ENCODE measurements around the gene RAP1GAP.

RAP1GAP gene

DNA sequence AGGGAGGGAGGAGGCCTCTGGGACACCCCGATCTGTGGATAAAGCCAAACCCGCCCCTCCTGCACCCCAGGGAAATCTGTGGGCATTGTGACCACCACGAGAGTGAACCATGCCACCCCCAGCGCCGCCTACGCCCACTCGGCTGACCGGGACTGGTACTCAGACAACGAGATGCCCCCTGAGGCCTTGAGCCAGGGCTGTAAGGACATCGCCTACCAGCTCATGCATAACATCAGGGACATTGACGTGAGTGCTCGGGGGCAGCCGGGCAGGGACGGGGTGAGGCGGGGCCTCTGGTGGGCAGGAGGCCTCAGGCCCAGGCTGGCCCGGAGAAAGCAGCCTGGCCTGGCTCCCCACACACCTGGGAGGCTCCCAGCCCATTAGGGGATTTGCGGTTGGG, 105.2 kb downstream of the RAP1GAP start:
- Histone ChIP-seq H3K9me3 (ENCODE audit: insufficient read depth, low read depth, low read length) (no peaks in the 10 kb centered on the region), H4K20me1 (ENCODE audit: insufficient read depth, low read length, poor library complexity, severe bottlenecking) (no peaks in the 10 kb centered on the region), H3K27me3 (ENCODE audit: insufficient read depth, low read length, poor library complexity, severe bottlenecking) (no peaks in the 10 kb centered on the region), H3K4me2 (ENCODE audit: low read depth, low read length, poor library complexity, severe bottlenecking) (no peak overlapping the region), H3K36me3 (ENCODE audit: insufficient read depth, low read length) (no peaks in the 10 kb centered on the region), H3K9ac (ENCODE audit: low read depth, low read length, poor library complexity, severe bottlenecking) (no peak overlapping the region), H3K79me2 (ENCODE audit: insufficient read depth, low read length) (no peaks in the 10 kb centered on the region), H3K4me3 (ENCODE audit: low read length, poor library complexity, severe bottlenecking) (no peak overlapping the region), H3K4me1 (ENCODE audit: insufficient read depth, low read length, poor library complexity, severe bottlenecking) (no peaks in the 10 kb centered on the region), H2AFZ (ENCODE audit: low read length) (no peak overlapping the region), H3K9me2 (replicated peaks; ENCODE audit: low read depth, low read length) (no peaks in the 10 kb centered on the region), H3F3A (ENCODE audit: low read depth) (no peaks in the 10 kb centered on the region)
- TF ChIP-seq EZH2phosphoT487 (IDR thresholded peaks at IDR 0.05; ENCODE audit: borderline replicate concordance): no peak
- TF ChIP-seq, protein P1, sequence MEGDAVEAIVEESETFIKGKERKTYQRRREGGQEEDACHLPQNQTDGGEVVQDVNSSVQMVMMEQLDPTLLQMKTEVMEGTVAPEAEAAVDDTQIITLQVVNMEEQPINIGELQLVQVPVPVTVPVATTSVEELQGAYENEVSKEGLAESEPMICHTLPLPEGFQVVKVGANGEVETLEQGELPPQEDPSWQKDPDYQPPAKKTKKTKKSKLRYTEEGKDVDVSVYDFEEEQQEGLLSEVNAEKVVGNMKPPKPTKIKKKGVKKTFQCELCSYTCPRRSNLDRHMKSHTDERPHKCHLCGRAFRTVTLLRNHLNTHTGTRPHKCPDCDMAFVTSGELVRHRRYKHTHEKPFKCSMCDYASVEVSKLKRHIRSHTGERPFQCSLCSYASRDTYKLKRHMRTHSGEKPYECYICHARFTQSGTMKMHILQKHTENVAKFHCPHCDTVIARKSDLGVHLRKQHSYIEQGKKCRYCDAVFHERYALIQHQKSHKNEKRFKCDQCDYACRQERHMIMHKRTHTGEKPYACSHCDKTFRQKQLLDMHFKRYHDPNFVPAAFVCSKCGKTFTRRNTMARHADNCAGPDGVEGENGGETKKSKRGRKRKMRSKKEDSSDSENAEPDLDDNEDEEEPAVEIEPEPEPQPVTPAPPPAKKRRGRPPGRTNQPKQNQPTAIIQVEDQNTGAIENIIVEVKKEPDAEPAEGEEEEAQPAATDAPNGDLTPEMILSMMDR (conservative IDR thresholded peaks at IDR 0.05; ENCODE audit: low read length): no peak

DNA sequence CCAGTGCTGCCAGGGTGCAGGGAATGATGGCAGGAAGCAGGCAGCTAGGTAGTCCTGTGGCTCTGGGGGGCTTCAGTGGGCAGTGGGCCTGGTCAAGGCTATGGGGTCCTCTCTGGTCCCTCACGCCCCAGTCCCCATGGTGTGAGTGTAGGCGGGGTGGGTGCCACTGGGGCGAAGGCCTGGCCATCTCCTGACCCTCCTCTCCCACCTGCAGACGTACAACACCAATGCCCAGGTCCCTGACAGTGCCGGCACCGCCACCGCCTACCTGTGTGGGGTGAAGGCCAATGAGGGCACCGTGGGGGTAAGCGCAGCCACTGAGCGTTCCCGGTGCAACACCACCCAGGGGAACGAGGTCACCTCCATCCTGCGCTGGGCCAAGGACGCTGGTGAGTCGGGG, 106.3 kb downstream of the RAP1GAP start:
- H3K27me3 ChIP-seq (ENCODE audit: insufficient read depth, low read length, poor library complexity, severe bottlenecking): no peaks in the 10 kb centered on the region
- H3K9me3 ChIP-seq (ENCODE audit: insufficient read depth, low read depth, low read length): no peaks in the 10 kb centered on the region
- no peaks in the 10 kb centered on the region for H3K4me1 ChIP-seq (ENCODE audit: insufficient read depth, low read length, poor library complexity, severe bottlenecking)
- H3K9ac ChIP-seq (ENCODE audit: low read depth, low read length, poor library complexity, severe bottlenecking): no peak overlapping the region
- H2AFZ ChIP-seq (ENCODE audit: low read length): no peak overlapping the region
- H3F3A ChIP-seq (ENCODE audit: low read depth): no peaks in the 10 kb centered on the region
- no peaks in the 10 kb centered on the region for H3K9me2 ChIP-seq (replicated peaks; ENCODE audit: low read depth, low read length)
- no peaks in the 10 kb centered on the region for H3K36me3 ChIP-seq (ENCODE audit: insufficient read depth, low read length)
- no peak overlapping the region for H3K4me3 ChIP-seq (ENCODE audit: low read length, poor library complexity, severe bottlenecking)
- no peak for TF ChIP-seq EZH2phosphoT487 (IDR thresholded peaks at IDR 0.05; ENCODE audit: borderline replicate concordance)
- TF ChIP-seq, protein P1 (conservative IDR thresholded peaks at IDR 0.05; ENCODE audit: low read length): no peak
- H4K20me1 ChIP-seq (ENCODE audit: insufficient read depth, low read length, poor library complexity, severe bottlenecking): no peaks in the 10 kb centered on the region
- H3K79me2 ChIP-seq (ENCODE audit: insufficient read depth, low read length): no peaks in the 10 kb centered on the region
- no peak overlapping the region for H3K4me2 ChIP-seq (ENCODE audit: low read depth, low read length, poor library complexity, severe bottlenecking)

DNA sequence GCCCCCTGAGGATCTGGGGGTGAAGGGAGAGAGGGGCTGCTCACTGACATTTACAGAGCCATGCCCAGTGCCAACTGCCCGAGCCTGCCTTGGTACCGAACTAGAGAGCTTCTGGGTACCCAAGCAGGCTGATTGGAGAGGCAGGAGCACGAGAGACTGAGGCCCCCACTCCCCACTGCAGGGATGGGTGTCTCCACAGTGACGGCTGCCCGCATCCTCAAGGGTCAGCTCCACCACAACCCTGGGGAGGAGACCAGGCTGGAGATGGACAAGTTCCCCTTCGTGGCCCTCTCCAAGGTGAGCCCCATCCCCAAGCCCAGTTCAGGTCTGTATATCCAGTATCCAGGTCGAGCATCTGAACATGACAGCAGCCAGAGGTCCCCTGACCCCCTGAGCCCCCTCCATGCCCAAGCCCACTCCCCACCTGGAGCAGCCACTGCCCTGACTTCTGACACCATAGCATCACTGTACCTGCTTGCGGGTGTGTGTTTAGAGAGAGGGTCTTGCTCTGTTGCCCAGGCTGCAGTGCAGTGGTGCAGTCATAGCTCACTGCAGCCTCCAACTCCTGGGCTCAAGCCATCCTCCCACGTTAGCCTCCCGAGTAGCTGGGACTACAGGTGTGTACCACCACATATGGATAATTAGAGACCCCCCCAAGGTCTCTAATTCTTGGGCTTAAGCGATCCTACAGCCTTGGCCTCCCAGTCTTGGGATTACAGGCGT, 108.1 kb downstream of the RAP1GAP start:
- Histone ChIP-seq H3K27me3 (ENCODE audit: insufficient read depth, low read length, poor library complexity, severe bottlenecking) (no peaks in the 10 kb centered on the region), H3K9ac (ENCODE audit: low read depth, low read length, poor library complexity, severe bottlenecking) (no peak overlapping the region), H3F3A (ENCODE audit: low read depth) (no peaks in the 10 kb centered on the region), H3K36me3 (ENCODE audit: insufficient read depth, low read length) (no peaks in the 10 kb centered on the region), H4K20me1 (ENCODE audit: insufficient read depth, low read length, poor library complexity, severe bottlenecking) (no peaks in the 10 kb centered on the region), H3K79me2 (ENCODE audit: insufficient read depth, low read length) (no peaks in the 10 kb centered on the region), H2AFZ (ENCODE audit: low read length) (no peak overlapping the region), H3K4me1 (ENCODE audit: insufficient read depth, low read length, poor library complexity, severe bottlenecking) (no peaks in the 10 kb centered on the region), H3K9me2 (replicated peaks; ENCODE audit: low read depth, low read length) (no peaks in the 10 kb centered on the region), H3K4me3 (ENCODE audit: low read length, poor library complexity, severe bottlenecking) (no peak overlapping the region), H3K9me3 (ENCODE audit: insufficient read depth, low read depth, low read length) (no peaks in the 10 kb centered on the region), H3K4me2 (ENCODE audit: low read depth, low read length, poor library complexity, severe bottlenecking) (no peak overlapping the region)
- TF ChIP-seq EZH2phosphoT487 (IDR thresholded peaks at IDR 0.05; ENCODE audit: borderline replicate concordance): no peak
- TF ChIP-seq, protein P1 (conservative IDR thresholded peaks at IDR 0.05; ENCODE audit: low read length): no peak

All from Loucy (cell line).